Spleen (tissue), 7 donors: ENCODE measurements around the gene PTPRG.

ENCODE experiments used
- CTCF ChIP-seq, 11 experiments: fragments of 200-600 bp in 7 of 11; fragments of 450-650 bp in 4 of 11; sonication (generic) in 4 of 11; IDR thresholded peaks in 8 of 11; conservative IDR thresholded peaks in 3 of 11; 1 replicate in 7 of 11; 2 replicates in 4 of 11; pipeline versions ENCODE4 v1.4.0 to v1.8.0; 2016 to 2021; ENCODE audit warnings: antibody characterized with exemption in 11 of 11, inconsistent platforms in 4 of 11, mild to moderate bottlenecking in 1 of 11
- POLR2A ChIP-seq, 3 donors: fragments of 450-650 bp; IDR thresholded peaks; one replicate each; pipeline ENCODE4 v1.5.1; 2017; ENCODE audit warnings: antibody characterized with exemption in 3 of 3, mild to moderate bottlenecking in 1 of 3
- POLR2AphosphoS5 ChIP-seq, 3 donors: sonication (generic); formaldehyde crosslinking; IDR thresholded peaks; one replicate each; pipeline ENCODE4 v1.5.1; 2017; ENCODE audit warnings: antibody characterized with exemption in 3 of 3
- donor health status: DM: no; HTN: no; CAD: no; lungs with moderate emphysema.
- donor health status: DM: no; HTN: no; CAD: no.
- donor health status: DM: no; HTN: no; CAD: no.

DNA sequence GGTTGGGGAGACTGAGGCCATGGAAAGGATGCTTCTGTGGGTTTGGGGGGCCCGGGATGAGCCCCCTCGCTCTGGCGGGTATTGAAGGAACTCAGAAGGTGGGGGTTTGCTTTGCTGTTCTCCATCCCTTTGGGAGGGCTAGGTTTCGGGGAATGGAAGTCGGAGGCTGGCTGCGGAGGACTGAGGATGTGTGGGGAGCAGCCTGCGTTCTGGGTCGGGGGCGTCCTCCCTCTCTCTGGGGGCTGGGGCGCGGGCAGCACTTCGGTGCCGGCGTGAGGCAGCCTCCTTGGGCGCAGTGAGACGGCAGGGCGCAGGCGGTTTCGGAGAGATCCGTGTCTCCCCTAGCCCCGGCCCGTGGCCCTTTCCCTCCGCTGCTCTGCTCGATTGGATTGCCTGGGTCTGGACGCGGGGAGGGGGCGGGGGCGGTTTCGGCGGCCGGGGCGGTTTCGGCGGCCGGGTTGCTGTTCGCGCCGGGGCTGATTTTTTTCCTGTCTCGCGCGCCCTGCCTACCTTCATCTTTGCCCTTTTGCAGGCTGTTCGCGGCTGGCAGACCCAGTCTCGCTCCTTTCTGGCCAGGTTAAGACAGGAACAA, 1.4 kb downstream of the PTPRG start:
- no peak for TF ChIP-seq POLR2A (IDR thresholded peaks at IDR 0.05)
- TF ChIP-seq CTCF (IDR thresholded peaks at IDR 0.05 in 8 of 11, conservative IDR thresholded peaks at IDR 0.05 in 3 of 11), result no peak
- no peak for TF ChIP-seq POLR2AphosphoS5 (IDR thresholded peaks at IDR 0.05)
